DMS153 treated with DMSO at 0.1 percent for 48 hours (cell line): ENCODE results near the gene LRRC8E.
"Not testable (repeated sequence)": the region's sequence is repeated elsewhere in the genome, so short reads cannot be mapped to it uniquely, and the experiment has no call there.

Experiments
- DNase-seq: peaks from one replicate; lab custom pipeline; 2025; ENCODE audit not compliant: unreplicated experiment; lab: John Stamatoyannopoulos, UW

Gene LRRC8E

GRCh38 chr19:7907122-7907521 lies 18.8 kb downstream of the LRRC8E start:
- DNase-seq = no peak

- DNase-seq = no peak
These were observed 19.2 kb downstream of the LRRC8E start for GRCh38 chr19:7907544-7907943.

GRCh38 chr19:7908078-7908699 lies 19.9 kb downstream of the LRRC8E start:
- no peak for DNase-seq

GRCh38 chr19:7908742-7909461 lies 20.6 kb downstream of the LRRC8E start:
- no peak for DNase-seq

- no peak for DNase-seq
These were observed 21.3 kb downstream of the LRRC8E start for GRCh38 chr19:7909471-7910067.

GRCh38 chr19:7910321-7911161 lies 22.2 kb downstream of the LRRC8E start:
- DNase-seq = no peak

GRCh38 chr19:7911508-7912143 lies 23.3 kb downstream of the LRRC8E start:
- DNase-seq = no peak

GRCh38 chr19:7912144-7912696 lies 23.9 kb downstream of the LRRC8E start:
- no peak for DNase-seq

- no peak for DNase-seq
These were observed 24.6 kb downstream of the LRRC8E start for GRCh38 chr19:7912697-7913564.

GRCh38 chr19:7913652-7914051 lies 25.3 kb downstream of the LRRC8E start:
- DNase-seq = no peak

- DNase-seq = no peak
These were observed 25.8 kb downstream of the LRRC8E start for GRCh38 chr19:7914099-7914498.

- no peak for DNase-seq
These were observed 26.3 kb downstream of the LRRC8E start, which contains the start of gene TGFBR3L for GRCh38 chr19:7914598-7915045. TSS of gene TGFBR3L (plus strand) at chr19:7914830.

GRCh38 chr19:7915250-7916102 lies 27.2 kb downstream of the LRRC8E start:
- no peak for DNase-seq

GRCh38 chr19:7916103-7916954 lies 28.0 kb downstream of the LRRC8E start:
- DNase-seq = no peak

- no peak for DNase-seq
These were observed 28.6 kb downstream of the LRRC8E start for GRCh38 chr19:7916955-7917266.

- DNase-seq = no peak
These were observed 29.2 kb downstream of the LRRC8E start for GRCh38 chr19:7917267-7918061.

- not testable (repeated sequence) for DNase-seq
These were observed 29.8 kb downstream of the LRRC8E start for GRCh38 chr19:7918062-7918614.
